ENCODE data around the gene MDC1. TPM values are rescaled to one million over a fixed set of nuclear protein-coding genes. Genes with fewer than 3 reads are reported as not detected.

MDC1 gene
- total and polyA plus RNA-seq, 2 of the 13 experiments (the other 11 are each of a cell fraction or from before 2014, with no cell fraction given): 8.4 to 14.0 TPM

DNA sequence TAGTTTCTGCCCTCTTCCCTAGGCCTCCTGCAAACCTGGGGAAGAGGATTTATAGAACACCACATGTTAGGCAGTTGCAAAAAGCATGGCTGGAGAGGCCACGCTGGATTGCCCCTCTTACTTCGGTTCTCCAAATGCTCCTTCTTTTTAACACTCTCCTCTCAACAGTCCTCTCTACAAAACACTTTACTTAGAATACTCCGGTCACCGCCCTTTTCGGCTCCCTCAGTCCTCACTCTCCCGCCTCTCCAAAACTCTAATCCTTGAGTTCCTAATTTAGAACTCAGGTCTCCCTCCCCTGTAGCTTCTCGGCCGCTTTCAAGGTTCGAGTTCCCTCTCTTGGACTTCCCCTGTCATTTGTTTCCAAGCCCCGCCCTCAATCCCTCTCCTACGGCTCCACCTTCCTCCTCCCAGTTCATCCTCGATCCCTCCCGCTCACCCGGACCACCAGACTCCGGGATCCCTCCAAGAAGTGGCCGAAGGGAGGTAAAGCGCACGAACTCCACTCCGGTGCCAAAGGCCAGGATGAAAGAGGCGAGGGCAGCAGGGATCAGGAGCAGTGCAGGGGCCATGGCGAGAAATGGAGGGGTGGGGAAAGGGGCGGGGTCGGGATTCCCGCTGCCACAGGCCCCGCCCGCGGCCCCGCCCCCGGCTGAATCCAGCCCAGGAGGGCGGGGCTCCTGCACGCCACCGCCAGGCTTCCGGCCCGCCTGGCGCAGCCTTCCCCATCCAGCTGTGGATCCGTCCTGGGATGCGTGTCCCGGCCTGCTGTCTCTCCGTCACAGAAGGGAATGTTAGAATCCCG lies 26.5 kb downstream of the MDC1 start, which contains the start of gene NRM (continued):
- TF ChIP-seq, protein P1, sequence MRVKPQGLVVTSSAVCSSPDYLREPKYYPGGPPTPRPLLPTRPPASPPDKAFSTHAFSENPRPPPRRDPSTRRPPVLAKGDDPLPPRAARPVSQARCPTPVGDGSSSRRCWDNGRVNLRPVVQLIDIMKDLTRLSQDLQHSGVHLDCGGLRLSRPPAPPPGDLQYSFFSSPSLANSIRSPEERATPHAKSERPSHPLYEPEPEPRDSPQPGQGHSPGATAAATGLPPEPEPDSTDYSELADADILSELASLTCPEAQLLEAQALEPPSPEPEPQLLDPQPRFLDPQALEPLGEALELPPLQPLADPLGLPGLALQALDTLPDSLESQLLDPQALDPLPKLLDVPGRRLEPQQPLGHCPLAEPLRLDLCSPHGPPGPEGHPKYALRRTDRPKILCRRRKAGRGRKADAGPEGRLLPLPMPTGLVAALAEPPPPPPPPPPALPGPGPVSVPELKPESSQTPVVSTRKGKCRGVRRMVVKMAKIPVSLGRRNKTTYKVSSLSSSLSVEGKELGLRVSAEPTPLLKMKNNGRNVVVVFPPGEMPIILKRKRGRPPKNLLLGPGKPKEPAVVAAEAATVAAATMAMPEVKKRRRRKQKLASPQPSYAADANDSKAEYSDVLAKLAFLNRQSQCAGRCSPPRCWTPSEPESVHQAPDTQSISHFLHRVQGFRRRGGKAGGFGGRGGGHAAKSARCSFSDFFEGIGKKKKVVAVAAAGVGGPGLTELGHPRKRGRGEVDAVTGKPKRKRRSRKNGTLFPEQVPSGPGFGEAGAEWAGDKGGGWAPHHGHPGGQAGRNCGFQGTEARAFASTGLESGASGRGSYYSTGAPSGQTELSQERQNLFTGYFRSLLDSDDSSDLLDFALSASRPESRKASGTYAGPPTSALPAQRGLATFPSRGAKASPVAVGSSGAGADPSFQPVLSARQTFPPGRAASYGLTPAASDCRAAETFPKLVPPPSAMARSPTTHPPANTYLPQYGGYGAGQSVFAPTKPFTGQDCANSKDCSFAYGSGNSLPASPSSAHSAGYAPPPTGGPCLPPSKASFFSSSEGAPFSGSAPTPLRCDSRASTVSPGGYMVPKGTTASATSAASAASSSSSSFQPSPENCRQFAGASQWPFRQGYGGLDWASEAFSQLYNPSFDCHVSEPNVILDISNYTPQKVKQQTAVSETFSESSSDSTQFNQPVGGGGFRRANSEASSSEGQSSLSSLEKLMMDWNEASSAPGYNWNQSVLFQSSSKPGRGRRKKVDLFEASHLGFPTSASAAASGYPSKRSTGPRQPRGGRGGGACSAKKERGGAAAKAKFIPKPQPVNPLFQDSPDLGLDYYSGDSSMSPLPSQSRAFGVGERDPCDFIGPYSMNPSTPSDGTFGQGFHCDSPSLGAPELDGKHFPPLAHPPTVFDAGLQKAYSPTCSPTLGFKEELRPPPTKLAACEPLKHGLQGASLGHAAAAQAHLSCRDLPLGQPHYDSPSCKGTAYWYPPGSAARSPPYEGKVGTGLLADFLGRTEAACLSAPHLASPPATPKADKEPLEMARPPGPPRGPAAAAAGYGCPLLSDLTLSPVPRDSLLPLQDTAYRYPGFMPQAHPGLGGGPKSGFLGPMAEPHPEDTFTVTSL (CRISPR knock-in tag; IDR thresholded peaks at IDR 0.05; ENCODE audit: borderline replicate concordance): 0 out of 2 replicates have a peak, but pooled peaks have one; percentile 15
- TF ChIP-seq KLF16 (CRISPR knock-in tag; IDR thresholded peaks at IDR 0.05) (peak in 1 of 2 experiments; percentile 79; a peak in 1 of 4 replicates), ZNF572 (CRISPR knock-in tag; IDR thresholded peaks at IDR 0.05) (peak; percentile 90), TGIF2 (CRISPR knock-in tag; IDR thresholded peaks at IDR 0.05) (peak; percentile 81), BORCS8-MEF2B (CRISPR knock-in tag; IDR thresholded peaks at IDR 0.05) (peak; percentile 57; the same call in 1 of the 2 replicates), ZNF891 (CRISPR knock-in tag; IDR thresholded peaks at IDR 0.05) (0 out of 2 replicates have a peak, but pooled peaks have one; percentile 41), KMT2B (CRISPR knock-in tag; IDR thresholded peaks at IDR 0.05) (no peak; the same call in 1 of the 2 replicates), POLR2G (IDR thresholded peaks at IDR 0.05; ENCODE audit: low read depth, low read length) (peak; percentile 85), ZNF501 (CRISPR knock-in tag; IDR thresholded peaks at IDR 0.05) (peak; percentile 64; the same call in 1 of the 2 replicates), ZNF451 (CRISPR knock-in tag; IDR thresholded peaks at IDR 0.05) (peak; percentile 26; the same call in 1 of the 2 replicates), ZNF878 (CRISPR knock-in tag; IDR thresholded peaks at IDR 0.05) (no peak), ZBTB42 (CRISPR knock-in tag; IDR thresholded peaks at IDR 0.05) (peak; percentile 69; the same call in 1 of the 2 replicates), ZC3H13 (CRISPR knock-in tag; IDR thresholded peaks at IDR 0.05) (0 out of 2 replicates have a peak, but pooled peaks have one; percentile 19)
- TF ChIP-seq, protein P2, sequence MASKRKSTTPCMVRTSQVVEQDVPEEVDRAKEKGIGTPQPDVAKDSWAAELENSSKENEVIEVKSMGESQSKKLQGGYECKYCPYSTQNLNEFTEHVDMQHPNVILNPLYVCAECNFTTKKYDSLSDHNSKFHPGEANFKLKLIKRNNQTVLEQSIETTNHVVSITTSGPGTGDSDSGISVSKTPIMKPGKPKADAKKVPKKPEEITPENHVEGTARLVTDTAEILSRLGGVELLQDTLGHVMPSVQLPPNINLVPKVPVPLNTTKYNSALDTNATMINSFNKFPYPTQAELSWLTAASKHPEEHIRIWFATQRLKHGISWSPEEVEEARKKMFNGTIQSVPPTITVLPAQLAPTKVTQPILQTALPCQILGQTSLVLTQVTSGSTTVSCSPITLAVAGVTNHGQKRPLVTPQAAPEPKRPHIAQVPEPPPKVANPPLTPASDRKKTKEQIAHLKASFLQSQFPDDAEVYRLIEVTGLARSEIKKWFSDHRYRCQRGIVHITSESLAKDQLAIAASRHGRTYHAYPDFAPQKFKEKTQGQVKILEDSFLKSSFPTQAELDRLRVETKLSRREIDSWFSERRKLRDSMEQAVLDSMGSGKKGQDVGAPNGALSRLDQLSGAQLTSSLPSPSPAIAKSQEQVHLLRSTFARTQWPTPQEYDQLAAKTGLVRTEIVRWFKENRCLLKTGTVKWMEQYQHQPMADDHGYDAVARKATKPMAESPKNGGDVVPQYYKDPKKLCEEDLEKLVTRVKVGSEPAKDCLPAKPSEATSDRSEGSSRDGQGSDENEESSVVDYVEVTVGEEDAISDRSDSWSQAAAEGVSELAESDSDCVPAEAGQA (IDR thresholded peaks at IDR 0.05; ENCODE audit: low read depth): no peak
- TF ChIP-seq, protein P2 (CRISPR knock-in tag; IDR thresholded peaks at IDR 0.05; ENCODE audit: borderline replicate concordance): no peak
- TF ChIP-seq, protein P3, sequence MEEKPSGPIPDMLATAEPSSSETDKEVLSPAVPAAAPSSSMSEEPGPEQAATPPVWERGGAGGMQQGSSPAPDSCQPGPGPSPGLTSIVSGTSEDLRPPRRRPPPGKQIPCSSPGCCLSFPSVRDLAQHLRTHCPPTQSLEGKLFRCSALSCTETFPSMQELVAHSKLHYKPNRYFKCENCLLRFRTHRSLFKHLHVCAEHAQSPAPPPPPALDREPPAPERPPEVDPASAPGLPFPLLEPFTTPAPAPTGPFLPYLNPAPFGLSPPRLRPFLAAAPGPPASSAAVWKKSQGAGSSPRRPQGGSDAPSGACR (CRISPR knock-in tag; IDR thresholded peaks at IDR 0.05): peak; percentile 48; the same call in 1 of the 2 replicates

Data from HepG2 (cell line).